GM12801 (cell line): ENCODE data around the gene LRRC8A.

ENCODE experiments used
- TF ChIP-seq, protein P1 (sequence below): IDR thresholded peaks from one replicate; pipeline ENCODE4 v1.5.1; 2011; ENCODE audit warnings: control low read depth; ENCODE audit not compliant: insufficient read length; ENCODE audit errors: extremely low read depth

The LRRC8A gene

GRCh38 chr9:128903079-128903461 lies 21.1 kb downstream of the LRRC8A start:
- TF ChIP-seq, protein P1, sequence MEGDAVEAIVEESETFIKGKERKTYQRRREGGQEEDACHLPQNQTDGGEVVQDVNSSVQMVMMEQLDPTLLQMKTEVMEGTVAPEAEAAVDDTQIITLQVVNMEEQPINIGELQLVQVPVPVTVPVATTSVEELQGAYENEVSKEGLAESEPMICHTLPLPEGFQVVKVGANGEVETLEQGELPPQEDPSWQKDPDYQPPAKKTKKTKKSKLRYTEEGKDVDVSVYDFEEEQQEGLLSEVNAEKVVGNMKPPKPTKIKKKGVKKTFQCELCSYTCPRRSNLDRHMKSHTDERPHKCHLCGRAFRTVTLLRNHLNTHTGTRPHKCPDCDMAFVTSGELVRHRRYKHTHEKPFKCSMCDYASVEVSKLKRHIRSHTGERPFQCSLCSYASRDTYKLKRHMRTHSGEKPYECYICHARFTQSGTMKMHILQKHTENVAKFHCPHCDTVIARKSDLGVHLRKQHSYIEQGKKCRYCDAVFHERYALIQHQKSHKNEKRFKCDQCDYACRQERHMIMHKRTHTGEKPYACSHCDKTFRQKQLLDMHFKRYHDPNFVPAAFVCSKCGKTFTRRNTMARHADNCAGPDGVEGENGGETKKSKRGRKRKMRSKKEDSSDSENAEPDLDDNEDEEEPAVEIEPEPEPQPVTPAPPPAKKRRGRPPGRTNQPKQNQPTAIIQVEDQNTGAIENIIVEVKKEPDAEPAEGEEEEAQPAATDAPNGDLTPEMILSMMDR, result no peak

DNA sequence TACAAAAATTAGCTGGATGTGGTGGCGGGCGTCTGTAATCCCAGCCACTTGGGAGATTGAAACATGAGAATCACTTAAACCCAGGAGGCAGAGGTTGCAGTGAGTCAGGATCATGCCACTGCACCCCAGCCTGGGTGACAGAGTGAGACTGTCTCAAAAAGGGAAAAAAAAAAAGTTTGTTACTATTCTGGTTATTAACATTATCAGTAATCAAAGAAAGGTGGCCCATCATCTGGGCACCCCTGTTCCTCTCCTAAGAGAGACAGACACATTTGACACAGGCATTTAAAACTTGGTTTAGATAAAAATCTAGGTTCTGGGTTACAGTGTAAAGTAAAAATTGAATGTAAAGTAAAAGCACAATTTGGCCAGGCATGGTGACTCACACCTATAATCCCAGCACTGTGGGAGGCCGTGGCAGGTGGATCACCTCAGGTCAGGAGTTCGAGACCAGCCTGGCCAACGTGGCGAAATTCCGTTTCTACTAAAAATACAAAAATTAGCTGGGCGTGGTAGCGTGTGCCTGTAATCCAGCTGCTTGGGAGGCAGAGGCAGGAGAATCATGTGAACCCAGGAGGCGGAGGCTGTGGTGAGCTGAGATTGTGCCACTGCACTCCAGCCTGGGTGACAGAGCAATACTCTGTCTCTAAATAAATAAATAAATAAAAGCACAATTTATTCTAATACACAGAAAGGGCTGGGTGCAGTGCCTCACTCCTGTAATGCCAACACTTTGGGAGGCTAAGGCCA lies 22.1 kb downstream of the LRRC8A start:
- TF ChIP-seq, protein P1, result no peak

- TF ChIP-seq, protein P1, result no peak
These were observed 24.0 kb downstream of the LRRC8A start for GRCh38 chr9:128905964-128906363.

DNA sequence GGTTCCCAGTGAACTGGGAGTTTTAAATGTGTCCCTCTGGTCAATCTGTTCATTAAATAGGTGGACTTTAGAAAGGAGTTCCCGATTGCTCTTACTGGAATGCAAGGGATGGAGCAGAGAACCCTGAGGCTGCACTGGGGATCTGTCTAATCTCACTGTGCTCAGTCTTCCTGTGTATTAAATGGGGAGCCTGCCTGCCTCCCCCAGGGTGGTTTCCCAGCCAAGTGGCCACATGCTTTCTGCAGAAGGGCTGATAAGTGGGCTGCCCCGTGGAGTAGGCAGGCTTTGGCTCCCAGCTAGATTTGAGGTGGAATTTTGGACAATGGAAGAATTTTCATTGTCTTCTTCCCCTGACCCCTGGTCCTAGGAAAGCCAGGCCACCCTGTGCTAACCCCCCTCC lies 24.8 kb downstream of the LRRC8A start:
- TF ChIP-seq, protein P1, result no peak

GRCh38 chr9:128908372-128908771 lies 26.4 kb downstream of the LRRC8A start:
- TF ChIP-seq, protein P1, result no peak

DNA sequence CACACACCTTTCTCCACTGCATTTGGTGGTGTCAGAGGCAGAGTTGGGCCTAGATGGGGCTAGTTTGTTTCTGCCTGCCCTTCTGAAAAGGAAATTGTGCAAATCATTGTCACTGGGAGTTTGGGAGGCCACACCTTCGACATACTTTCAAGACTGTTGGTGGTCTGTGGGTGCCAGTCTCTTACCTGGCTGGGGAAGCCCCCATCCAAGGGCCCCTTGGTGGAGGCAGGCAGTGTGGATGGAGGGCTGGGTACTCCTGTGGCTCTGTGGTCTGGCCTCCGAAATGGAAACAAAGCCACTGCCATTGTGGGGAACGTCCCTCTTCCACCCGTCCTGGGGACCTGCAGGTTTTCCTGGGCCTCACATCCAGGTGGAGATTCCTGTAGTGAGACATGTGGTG lies 27.9 kb downstream of the LRRC8A start:
- TF ChIP-seq, protein P1, result no peak

DNA sequence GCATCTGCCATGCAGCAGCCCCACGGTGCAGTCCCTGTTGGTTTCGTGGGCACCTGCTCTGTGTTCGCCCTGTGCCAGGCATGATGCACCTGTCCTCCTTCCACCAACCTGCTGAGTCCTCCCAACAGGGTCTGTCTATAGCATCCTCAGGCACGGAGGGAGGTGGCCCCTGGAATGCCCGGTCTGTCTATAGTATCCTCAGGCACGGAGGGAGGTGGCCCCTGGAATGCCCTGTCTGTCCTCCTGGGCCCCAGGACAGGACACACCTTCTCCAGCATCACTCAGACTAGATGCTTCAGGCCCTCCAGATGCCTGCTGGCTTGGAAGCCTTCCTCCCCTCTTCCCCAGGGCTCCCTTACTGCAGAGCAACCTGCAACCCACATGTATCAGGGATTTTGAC lies 29.0 kb downstream of the LRRC8A start:
- TF ChIP-seq, protein P1, result no peak
